ENCODE measurements around the gene MEOX1.

- TF ChIP-seq CTCF (conservative IDR thresholded peaks at IDR 0.05; ENCODE audit: low read depth, low read length) (no peak), FOS (IDR thresholded peaks at IDR 0.05; ENCODE audit: low read depth, low read length) (no peak), POLR2A (IDR thresholded peaks at IDR 0.05; ENCODE audit: low read depth, low read length) (no peak), RAD21 (IDR thresholded peaks at IDR 0.05; ENCODE audit: low read length) (no peak), RFX5 (IDR thresholded peaks at IDR 0.05; ENCODE audit: low read depth, low read length) (no peak), CEBPB (IDR thresholded peaks at IDR 0.05; ENCODE audit: low read depth, low read length) (no peak), MXI1 (IDR thresholded peaks at IDR 0.05; ENCODE audit: borderline replicate concordance, low read depth, low read length) (no peak), MAZ (IDR thresholded peaks at IDR 0.05; ENCODE audit: borderline replicate concordance, low read depth, low read length) (no peak), RCOR1 (IDR thresholded peaks at IDR 0.05; ENCODE audit: insufficient replicate concordance, low read length) (no peak), USF2 (IDR thresholded peaks at IDR 0.05; ENCODE audit: low read depth, low read length) (no peak), MAFK (IDR thresholded peaks at IDR 0.05; ENCODE audit: low read depth, low read length) (no peak), SMC3 (IDR thresholded peaks at IDR 0.05; ENCODE audit: low read depth, low read length) (no peak)
Observed at GRCh38 chr17:43689814-43690213, 28.1 kb upstream of the MEOX1 start.

Data from IMR-90 (cell line).